LNCaP clone FGC (cell line): Measurements from ENCODE around the gene DNAH9.

Experiments used
- DNase-seq: peaks from one replicate; pipeline ENCODE4 v3.0.0-alpha.2; 2011; ENCODE audit warnings: low read depth
- H3K4me3 ChIP-seq: 2 replicates; pipeline ENCODE4 v1.5.1; 2011; ENCODE audit warnings: mild to moderate bottlenecking, low read depth, low read length, control low read depth
- CTCF ChIP-seq: IDR thresholded peaks from 2 replicates; pipeline ENCODE4 v1.5.1; 2012; ENCODE audit warnings: mild to moderate bottlenecking; ENCODE audit not compliant: control insufficient read depth, insufficient read depth; ENCODE audit errors: extremely low read depth

The DNAH9 gene

GRCh38 chr17:11564589-11565380 is 33.5 kb upstream of the DNAH9 start:
- no peak for DNase-seq
- no peak for TF ChIP-seq CTCF
- no peak overlapping the region for H3K4me3 ChIP-seq

DNA sequence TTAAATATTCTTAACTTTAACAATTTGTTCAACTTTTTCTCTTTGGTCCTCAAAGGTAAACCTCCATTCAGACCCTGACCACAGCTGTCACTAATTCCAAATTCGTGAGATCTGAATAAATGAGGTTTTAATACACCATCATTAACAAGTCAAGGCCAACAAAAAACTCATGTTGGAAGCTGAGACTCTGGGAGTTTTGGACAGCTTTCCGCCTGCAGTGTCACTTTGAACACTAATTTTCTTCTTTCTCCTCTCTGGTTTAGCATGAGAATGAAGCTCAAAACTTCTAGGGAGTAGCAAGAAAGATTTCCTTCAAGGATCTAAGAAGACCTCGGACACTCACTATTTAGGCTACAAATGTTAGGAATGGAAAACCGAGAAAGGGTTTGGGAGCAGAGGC is 32.7 kb upstream of the DNAH9 start:
- no peak for TF ChIP-seq CTCF
- no peak for DNase-seq
- no peak overlapping the region for H3K4me3 ChIP-seq

GRCh38 chr17:11578998-11579397 is 19.3 kb upstream of the DNAH9 start:
- H3K4me3 ChIP-seq, result no peak overlapping the region
- no peak for TF ChIP-seq CTCF

DNA sequence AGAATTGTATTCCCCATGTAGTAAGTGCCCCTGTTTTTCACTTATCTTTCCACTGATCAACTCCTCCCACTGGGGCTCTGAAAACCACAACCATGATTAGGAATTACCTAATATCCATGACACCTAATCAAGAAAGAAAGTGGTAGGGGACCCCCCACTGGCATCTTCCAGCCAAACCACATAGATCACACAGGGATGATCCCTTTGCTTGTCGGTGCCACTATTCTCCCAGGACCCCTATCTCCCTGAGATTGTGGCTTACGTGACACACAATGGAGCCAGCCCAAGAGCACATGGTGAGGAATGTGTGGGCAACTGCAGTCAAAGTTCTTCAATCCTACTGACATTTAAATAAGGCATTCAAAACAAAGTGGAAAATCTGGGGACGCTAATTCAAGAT is 17.6 kb upstream of the DNAH9 start:
- DNase-seq, result no peak
- no peak overlapping the region for H3K4me3 ChIP-seq
- TF ChIP-seq CTCF, result no peak

More at GRCh38 chr17:11578998-11579397, 19.3 kb upstream of the DNAH9 start:
- no peak for DNase-seq

GRCh38 chr17:11582217-11582616 is 16.1 kb upstream of the DNAH9 start:
- no peak overlapping the region for H3K4me3 ChIP-seq
- no peak for TF ChIP-seq CTCF

GRCh38 chr17:11583306-11583992 is 14.8 kb upstream of the DNAH9 start:
- no peak overlapping the region for H3K4me3 ChIP-seq
- TF ChIP-seq CTCF, result no peak
- no peak for DNase-seq

More at GRCh38 chr17:11582217-11582616, 16.1 kb upstream of the DNAH9 start:
- DNase-seq, result no peak
